ENCODE measurements around the gene PRSS8.

GRCh38 chr16:31138621-31139578 is 3.4 kb upstream of the PRSS8 start:
- TF ChIP-seq CTCF (IDR thresholded peaks at IDR 0.05; ENCODE audit: borderline replicate concordance, extremely low read depth, low read length, poor library complexity, severe bottlenecking): no peak
- TF ChIP-seq EZH2 (IDR thresholded peaks at IDR 0.05; ENCODE audit: borderline replicate concordance, low read depth, low read length, severe bottlenecking): no peak
